Left ventricle myocardium inferior (tissue), 1 donor: ENCODE measurements around the gene DPH2. TPM values are rescaled to one million over a fixed set of nuclear protein-coding genes. Genes with fewer than 3 reads are reported as not detected.

Experiments used
- DNase-seq: peaks from one replicate; pipeline ENCODE4 v3.0.0-alpha.2; 2020
- H3K27ac ChIP-seq: fragments of 200-600 bp; replicated peaks from 2 replicates; pipeline ENCODE4 v1.8.0; 2021
- H3K27me3 ChIP-seq: fragments of 200-600 bp; 2 replicates; pipeline ENCODE4 v1.8.0; 2021; ENCODE audit warnings: low read depth
- H3K36me3 ChIP-seq: fragments of 200-600 bp; 2 replicates; pipeline ENCODE4 v1.8.0; 2021
- H3K4me1 ChIP-seq: fragments of 200-600 bp; 2 replicates; pipeline ENCODE4 v1.8.0; 2021
- H3K4me3 ChIP-seq: fragments of 200-600 bp; 2 replicates; pipeline ENCODE4 v1.8.0; 2021; ENCODE audit warnings: mild to moderate bottlenecking, moderate library complexity
- H3K9me3 ChIP-seq: fragments of 200-600 bp; replicated peaks from 2 replicates; pipeline ENCODE4 v1.8.0; 2021
- CTCF ChIP-seq: fragments of 200-600 bp; IDR thresholded peaks from 2 replicates; pipeline ENCODE4 v1.8.0; 2021; ENCODE audit warnings: antibody characterized with exemption, mild to moderate bottlenecking, borderline replicate concordance
- intact Hi-C: fragments of 100-400 bp; cut with micrococcal nuclease; formaldehyde crosslinking; loops from one replicate; pipeline ENCODE4 v1.11.0; 2022
- total RNA-seq: library from RNA; stranded (reverse); fragmentation: NEBNext Ultra II Directional; extraction: Animal tissue kit (Norgen Biotek cat#: 25700); gene quantifications from one replicate; pipeline ENCODE4 v1.2.1, GENCODE V29; 2021
- donor health status: DM: no; HTN: yes; CAD: no; lungs with severe emphysema.

Gene DPH2
- total RNA-seq, 1 donor from 2014 or later: 18.2 TPM

GRCh38 chr1:44002165-44002564 is 32.4 kb downstream of the DPH2 start:
- H3K4me3 ChIP-seq: no peak overlapping the region
- no peaks in the 10 kb centered on the region for H3K36me3 ChIP-seq
- no peaks in the 10 kb centered on the region for H3K4me1 ChIP-seq
- H3K9me3 ChIP-seq: no peaks in the 10 kb centered on the region
- intact Hi-C loops: no loop called here
- H3K27ac ChIP-seq: no peak overlapping the region
- TF ChIP-seq CTCF: no peak
- DNase-seq: no peak
- H3K27me3 ChIP-seq: peaks cover 4% of the 10 kb centered on the region

GRCh38 chr1:44002606-44003157 is 32.9 kb downstream of the DPH2 start:
- Histone ChIP-seq H3K9me3 (no peaks in the 10 kb centered on the region), H3K4me1 (no peaks in the 10 kb centered on the region), H3K27me3 (peaks cover 4% of the 10 kb centered on the region), H3K36me3 (no peaks in the 10 kb centered on the region), H3K4me3 (no peak overlapping the region), H3K27ac (no peak overlapping the region)
- no peak for DNase-seq
- intact Hi-C loops: no loop called here
- no peak for TF ChIP-seq CTCF

- Histone ChIP-seq H3K36me3 (no peaks in the 10 kb centered on the region), H3K27me3 (no peaks in the 10 kb centered on the region), H3K27ac (no peak overlapping the region), H3K9me3 (no peaks in the 10 kb centered on the region), H3K4me1 (no peaks in the 10 kb centered on the region), H3K4me3 (no peak overlapping the region)
- intact Hi-C loops: no loop called here
- no peak for DNase-seq
- no peak for TF ChIP-seq CTCF
These were observed 38.4 kb downstream of the DPH2 start for GRCh38 chr1:44008259-44008658.

GRCh38 chr1:44010935-44011471 is 41.2 kb downstream of the DPH2 start:
- Histone ChIP-seq H3K9me3 (no peaks in the 10 kb centered on the region), H3K27ac (no peak overlapping the region), H3K4me1 (peaks cover 10% of the 10 kb centered on the region), H3K4me3 (no peak overlapping the region), H3K27me3 (no peaks in the 10 kb centered on the region), H3K36me3 (no peaks in the 10 kb centered on the region)
- no peak for TF ChIP-seq CTCF
- no peak for DNase-seq
- intact Hi-C loops: no loop called here

GRCh38 chr1:44012404-44012803 is 42.6 kb downstream of the DPH2 start:
- Histone ChIP-seq H3K36me3 (no peaks in the 10 kb centered on the region), H3K27me3 (no peaks in the 10 kb centered on the region), H3K4me1 (peaks cover 11% of the 10 kb centered on the region), H3K27ac (no peak overlapping the region), H3K9me3 (no peaks in the 10 kb centered on the region), H3K4me3 (no peak overlapping the region)
- TF ChIP-seq CTCF: no peak
- intact Hi-C loops: no loop called here
- DNase-seq: no peak
